Endometrium (tissue), 2 donors: Measurements from ENCODE around the gene TEAD4.

ENCODE experiments used
- FAIRE-seq: peaks from 2 replicates; lab custom pipeline; 2012; peaks lifted over from hg19 to GRCh38; lab: Jason Lieb, UNC
- donor health status: control.
- donor health status: control.

TEAD4 gene

DNA sequence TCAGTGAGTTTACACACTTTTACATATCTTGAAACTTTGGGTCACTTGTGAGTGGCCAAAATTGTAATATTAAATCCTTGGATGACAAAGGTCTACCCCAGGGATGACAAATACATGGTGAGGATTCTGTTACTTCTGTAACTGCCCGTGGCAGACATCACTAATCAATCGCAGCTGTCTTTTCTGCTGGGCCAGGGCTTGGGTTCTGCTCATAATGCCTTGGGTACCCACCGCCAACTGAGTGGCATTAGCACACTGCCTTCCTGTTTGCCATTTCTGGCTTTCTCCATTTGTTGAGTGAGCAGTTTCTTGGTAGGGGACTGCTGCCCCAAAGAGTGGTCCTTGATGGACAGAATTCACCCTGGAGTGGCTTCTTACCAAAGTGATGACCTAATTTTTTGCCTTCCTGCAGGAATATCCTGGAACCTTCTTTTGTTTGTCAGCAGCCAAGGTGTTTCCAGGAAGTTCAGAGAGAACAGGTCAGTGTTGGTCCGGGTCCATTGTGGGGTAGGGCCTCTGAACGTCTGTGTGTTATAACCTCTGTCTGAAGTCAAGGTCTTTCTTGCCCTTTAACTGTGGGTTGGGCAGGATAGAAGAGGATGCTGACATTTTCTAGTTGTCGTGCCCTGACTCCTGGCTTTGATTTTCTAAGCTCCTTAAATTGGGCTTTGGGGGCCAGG, 124.2 kb downstream of the TEAD4 start:
- no peak for FAIRE-seq

DNA sequence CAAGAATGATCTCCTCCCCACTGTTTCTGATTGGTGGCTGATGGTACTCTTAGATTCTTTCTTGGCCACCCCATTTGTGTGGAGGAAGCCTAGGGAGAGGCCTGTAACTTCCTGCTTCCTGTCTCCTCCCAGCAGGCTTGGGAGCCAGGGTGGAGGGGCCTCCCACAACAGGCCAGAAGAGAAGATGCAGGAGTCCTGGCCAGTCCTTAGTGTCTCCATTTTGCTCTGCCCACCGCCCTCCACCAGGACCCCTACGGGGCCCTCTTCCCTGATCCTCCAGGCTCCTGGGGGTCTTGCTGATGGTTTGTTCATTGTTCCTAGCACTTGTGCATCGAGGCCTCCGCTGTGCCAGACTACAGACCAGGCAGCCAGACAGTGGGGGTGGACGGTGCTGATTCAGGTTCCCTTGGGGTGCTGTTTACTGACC, 124.7 kb downstream of the TEAD4 start:
- no peak for FAIRE-seq

DNA sequence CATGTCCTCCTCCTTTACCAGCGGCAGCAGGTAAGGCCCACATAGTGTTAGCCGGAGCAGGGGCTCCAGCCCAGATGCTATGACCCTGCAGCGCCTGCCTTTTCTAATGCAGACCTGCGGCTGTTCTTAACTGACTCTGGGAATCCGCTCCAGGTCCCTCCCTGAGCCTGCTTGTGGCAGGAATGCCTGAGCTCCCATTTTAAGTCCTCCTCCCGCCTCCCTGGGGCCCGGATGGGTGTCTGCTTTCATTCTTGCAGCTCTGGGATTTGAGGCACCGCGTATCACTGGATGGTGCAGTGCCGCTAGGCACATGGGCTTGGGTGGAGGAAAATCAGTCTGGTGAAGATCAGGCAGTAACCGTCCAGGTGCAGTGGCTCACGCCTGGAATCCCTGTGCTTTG, 125.5 kb downstream of the TEAD4 start:
- FAIRE-seq, result no peak

DNA sequence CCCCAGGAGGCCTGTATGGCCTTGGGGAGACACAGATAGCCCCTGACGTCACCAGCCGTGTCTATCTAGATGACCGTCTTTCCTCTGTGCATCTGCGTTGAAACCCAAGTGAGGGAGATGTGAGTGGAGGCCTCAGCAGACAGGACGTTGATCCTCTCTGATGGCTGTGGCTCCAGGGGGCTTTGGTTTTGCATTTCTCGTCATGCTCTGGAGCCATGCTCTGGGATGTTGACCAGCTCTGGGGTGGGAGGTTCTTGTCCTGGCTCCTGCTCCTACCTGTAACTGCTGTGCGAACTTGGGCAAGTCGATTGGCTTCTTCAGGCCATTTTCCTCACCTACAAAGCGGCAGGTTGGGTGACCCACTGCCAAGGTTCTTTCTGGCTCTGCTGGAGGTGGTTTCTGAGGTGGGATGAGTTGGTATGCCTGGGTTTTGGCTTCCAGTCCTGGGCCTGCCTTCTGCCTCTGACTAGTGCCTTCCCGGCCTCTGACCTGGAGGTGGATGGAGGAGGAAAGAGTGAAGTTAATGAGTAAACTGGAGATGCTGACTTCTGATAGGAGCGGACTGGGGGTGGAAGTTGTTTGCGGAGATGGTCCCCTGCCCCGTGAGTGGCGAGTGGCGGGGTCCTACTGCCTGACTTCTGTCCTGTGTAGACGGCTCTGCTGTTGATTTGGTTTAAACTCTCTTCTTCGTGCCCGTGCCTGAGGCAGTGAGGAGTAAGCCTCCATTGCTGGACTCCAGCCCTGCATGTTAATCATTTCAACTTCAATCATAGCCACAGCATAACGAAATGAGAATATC, 126.3 kb downstream of the TEAD4 start:
- no peak for FAIRE-seq

DNA sequence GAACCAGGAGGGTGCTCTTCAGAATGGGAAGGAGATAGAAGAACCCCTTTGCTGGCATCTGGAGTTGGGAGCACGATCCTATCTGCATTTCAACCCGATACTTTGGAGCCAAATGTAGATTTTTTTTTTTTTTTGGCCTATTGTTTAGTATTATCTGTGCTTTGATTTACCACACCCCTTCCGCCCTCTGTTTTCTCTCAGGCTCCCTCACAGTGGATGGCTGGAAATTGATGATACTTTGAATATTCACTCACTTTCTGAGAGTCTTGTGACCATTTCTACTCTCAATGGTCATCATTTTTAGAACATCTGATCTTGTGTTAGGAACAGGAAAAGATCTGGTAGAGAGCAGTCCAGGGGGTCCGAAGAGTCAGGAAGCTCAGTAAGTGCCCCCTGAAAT, 127.0 kb downstream of the TEAD4 start:
- no peak for FAIRE-seq

DNA sequence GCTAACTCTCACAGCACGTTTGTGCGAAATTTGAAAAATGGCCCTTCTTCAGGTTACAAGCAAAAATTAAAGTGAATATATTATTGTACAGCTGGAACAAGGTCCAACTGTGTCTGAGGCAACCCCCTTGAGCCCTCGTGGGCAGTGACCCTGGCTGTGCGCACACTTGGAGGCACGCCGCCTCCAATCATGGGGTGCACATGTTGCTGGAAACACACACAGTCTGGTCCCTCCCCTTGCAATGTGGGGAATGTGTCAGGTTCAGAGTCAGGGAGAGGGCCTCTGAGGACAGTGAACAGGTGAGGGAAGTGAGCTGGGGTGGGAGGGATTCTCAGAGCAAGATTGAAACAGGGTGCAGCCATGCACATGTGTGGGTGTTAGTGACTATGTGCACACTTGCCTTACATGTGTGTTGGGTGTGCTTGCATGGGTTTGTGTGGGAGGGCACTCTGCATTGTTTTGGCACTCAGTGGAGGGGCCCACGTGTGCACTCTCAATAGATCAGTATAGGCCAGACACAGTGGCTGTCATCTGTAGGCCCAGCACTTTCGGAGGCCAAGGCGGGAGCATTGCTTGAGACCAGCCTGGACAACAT, 127.6 kb downstream of the TEAD4 start:
- FAIRE-seq, result no peak

DNA sequence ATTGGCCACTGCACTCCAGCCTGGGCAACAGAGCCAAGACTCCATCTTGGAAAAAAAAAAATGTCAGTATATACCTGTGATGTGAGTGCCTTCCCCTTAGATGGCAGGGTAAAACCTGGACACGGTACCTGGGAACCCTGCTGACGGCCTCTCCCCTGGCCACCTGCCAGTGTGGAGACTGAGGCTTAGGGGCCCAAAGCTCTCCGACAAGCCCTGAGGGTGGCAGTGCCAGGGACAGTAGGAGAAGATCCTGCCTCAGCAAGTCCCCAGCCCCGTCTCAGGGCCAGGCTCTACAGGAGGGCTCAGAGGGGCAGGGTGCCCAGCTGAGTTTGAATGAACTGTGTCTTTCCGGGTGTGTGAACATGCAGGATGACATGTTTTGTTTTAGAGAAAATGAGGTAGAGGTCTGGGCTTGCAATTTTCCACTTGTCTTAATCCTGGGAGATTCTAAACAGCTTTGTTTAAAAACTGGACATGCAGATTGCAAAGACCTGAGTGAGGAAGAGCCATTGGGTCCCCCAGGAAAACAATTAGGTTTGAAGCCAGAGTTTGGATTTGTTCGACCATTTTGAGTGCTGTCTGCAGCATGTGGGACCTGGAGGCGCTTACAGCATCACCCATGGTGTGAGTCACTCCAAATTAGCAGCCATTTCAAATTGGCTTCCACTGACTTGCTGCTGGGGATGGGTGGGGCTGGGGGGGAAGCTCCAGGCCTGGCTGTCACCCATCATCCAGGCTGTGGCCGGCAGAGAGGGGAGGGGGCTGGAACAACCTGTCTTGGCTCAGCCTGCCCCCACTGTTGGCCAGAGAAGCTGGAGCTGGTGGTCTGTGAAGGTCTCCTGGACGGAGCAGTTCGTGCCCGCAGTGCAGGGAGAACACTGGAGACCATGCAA, 128.8 kb downstream of the TEAD4 start:
- FAIRE-seq, result no peak

DNA sequence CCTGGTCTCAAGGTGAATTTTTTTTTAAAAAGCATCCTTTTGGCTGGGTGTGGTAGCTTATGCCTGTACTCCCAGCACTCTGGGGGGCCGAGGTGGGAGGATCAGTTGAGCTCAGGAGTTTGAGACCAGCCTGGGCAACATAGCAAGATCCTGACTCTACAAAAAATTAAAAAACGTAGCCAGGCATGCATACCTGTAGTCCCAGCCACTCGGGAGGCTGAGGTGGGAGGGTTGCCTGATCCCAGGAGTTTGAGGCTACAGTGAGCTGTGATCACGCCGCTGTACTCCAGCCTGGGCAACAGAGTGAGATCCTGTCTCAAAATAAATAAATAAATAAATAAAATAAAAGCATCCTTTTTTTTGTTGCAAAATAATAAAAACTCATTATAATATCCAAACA, 130.4 kb downstream of the TEAD4 start:
- FAIRE-seq, result no peak
